Kidney (tissue), 14 donors: Measurements from ENCODE around the gene DST. TPM values are rescaled to one million over a fixed set of nuclear protein-coding genes. Genes with fewer than 3 reads are reported as not detected.

Experiments
- DNase-seq, 5 donors: peaks; one replicate each; pipeline ENCODE4 v3.0.0-alpha.2; 2013 to 2020
- FAIRE-seq: peaks from 2 replicates; lab custom pipeline; 2012; peaks lifted over from hg19 to GRCh38; lab: Jason Lieb, UNC
- H3K27ac ChIP-seq, 2 donors: one replicate each; pipeline ENCODE4 v1.7.0; 2013; ENCODE audit warnings: low read depth in 2 of 2, low read length in 2 of 2, inconsistent platforms in 1 of 2
- H3K27me3 ChIP-seq: one replicate; pipeline ENCODE4 v1.7.1; 2013; ENCODE audit warnings: low read length, inconsistent platforms; ENCODE audit not compliant: control insufficient read depth, insufficient read depth
- H3K36me3 ChIP-seq, 3 donors: one replicate each; pipeline versions ENCODE4 v1.7.0 to v1.7.1; 2013; ENCODE audit warnings: low read length in 3 of 3, control low read depth in 1 of 3, inconsistent platforms in 1 of 3; ENCODE audit not compliant: insufficient read depth in 3 of 3, control insufficient read depth in 2 of 3
- H3K4me1 ChIP-seq, 3 donors: one replicate each; pipeline versions ENCODE4 v1.7.0 to v1.7.1; 2013; ENCODE audit warnings: low read length in 3 of 3, inconsistent platforms in 1 of 3, low read depth in 1 of 3; ENCODE audit not compliant: control insufficient read depth in 2 of 3, insufficient read depth in 2 of 3
- H3K4me3 ChIP-seq, 3 donors: one replicate each; pipeline versions ENCODE4 v1.7.0 to v1.8.1; 2013; ENCODE audit warnings: low read length in 3 of 3, control low read depth in 1 of 3, inconsistent platforms in 1 of 3
- H3K9ac ChIP-seq, 3 donors: one replicate each; pipeline versions ENCODE4 v1.7.0 to v1.7.1; 2013; ENCODE audit warnings: low read length in 3 of 3, control low read depth in 1 of 3, inconsistent platforms in 1 of 3
- H3K9me3 ChIP-seq, 3 donors: one replicate each; pipeline versions ENCODE4 v1.7.0 to v1.7.1; 2013; ENCODE audit warnings: low read length in 3 of 3, control low read depth in 1 of 3, inconsistent platforms in 1 of 3; ENCODE audit not compliant: control insufficient read depth in 2 of 3, insufficient read depth in 1 of 3
- intact Hi-C: fragments of 100-400 bp; cut with DNase I; formaldehyde crosslinking; loops from one replicate; pipeline ENCODE4 v1.11.1; 2022
- polyA plus RNA-seq: library from polyadenylated mRNA; stranded (reverse); fragments of 350-450 nt; fragmentation: Illumina TruSeq; extraction: RNeasy Lipid Tissue Mini Kit (QIAGEN cat#74804); gene quantifications from one replicate; pipeline ENCODE4 v1.2.3, GENCODE V29; 2014; ENCODE audit warnings: low read depth, low replicate concordance; ENCODE audit not compliant: insufficient read depth
- total RNA-seq: library from RNA; stranded (reverse); fragmentation: NEBNext Ultra II Directional; extraction: Animal tissue kit (Norgen Biotek cat#: 25700); gene quantifications from one replicate; pipeline ENCODE4 v1.2.1, GENCODE V29; 2021
- TF ChIP-seq, protein P1 (sequence below): IDR thresholded peaks from 3 replicates; pipeline ENCODE4 v1.5.1; 2012; ENCODE audit warnings: mild to moderate bottlenecking, moderate library complexity, borderline replicate concordance; ENCODE audit not compliant: insufficient read depth; ENCODE audit errors: extremely low read depth
- donor health status: control.
- donor health status: control.
- donor health status: control.
- donor health status: control.
- donor health status: control.
- donor health status: DM: yes; HTN: yes; CAD: no.
- donor health status: Normal renal cell carcinoma (clear cell type).

The DST gene
- total and polyA plus RNA-seq, 2 donors from 2014 or later: 68.2 to 259 TPM

GRCh38 chr6:56430629-56431600 is 211.8 kb downstream of the DST start:
- Histone ChIP-seq H3K36me3 (no peaks in the 10 kb centered on the region), H3K4me1 (no peaks in the 10 kb centered on the region), H3K4me3 (no peak overlapping the region), H3K27ac (no peak overlapping the region), H3K9me3 (no peaks in the 10 kb centered on the region), H3K27me3 (no peaks in the 10 kb centered on the region), H3K9ac (no peak overlapping the region)
- TF ChIP-seq, protein P1, sequence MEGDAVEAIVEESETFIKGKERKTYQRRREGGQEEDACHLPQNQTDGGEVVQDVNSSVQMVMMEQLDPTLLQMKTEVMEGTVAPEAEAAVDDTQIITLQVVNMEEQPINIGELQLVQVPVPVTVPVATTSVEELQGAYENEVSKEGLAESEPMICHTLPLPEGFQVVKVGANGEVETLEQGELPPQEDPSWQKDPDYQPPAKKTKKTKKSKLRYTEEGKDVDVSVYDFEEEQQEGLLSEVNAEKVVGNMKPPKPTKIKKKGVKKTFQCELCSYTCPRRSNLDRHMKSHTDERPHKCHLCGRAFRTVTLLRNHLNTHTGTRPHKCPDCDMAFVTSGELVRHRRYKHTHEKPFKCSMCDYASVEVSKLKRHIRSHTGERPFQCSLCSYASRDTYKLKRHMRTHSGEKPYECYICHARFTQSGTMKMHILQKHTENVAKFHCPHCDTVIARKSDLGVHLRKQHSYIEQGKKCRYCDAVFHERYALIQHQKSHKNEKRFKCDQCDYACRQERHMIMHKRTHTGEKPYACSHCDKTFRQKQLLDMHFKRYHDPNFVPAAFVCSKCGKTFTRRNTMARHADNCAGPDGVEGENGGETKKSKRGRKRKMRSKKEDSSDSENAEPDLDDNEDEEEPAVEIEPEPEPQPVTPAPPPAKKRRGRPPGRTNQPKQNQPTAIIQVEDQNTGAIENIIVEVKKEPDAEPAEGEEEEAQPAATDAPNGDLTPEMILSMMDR: no peak
- intact Hi-C loops: no loop called here
- peak in 1 of 5 donors; percentile 56 for DNase-seq
- no peak for FAIRE-seq

GRCh38 chr6:56424542-56425083 is 218.1 kb downstream of the DST start:
- Histone ChIP-seq H3K9me3 (no peaks in the 10 kb centered on the region), H3K9ac (no peak overlapping the region), H3K4me3 (no peak overlapping the region), H3K36me3 (no peaks in the 10 kb centered on the region), H3K27me3 (no peaks in the 10 kb centered on the region), H3K4me1 (no peaks in the 10 kb centered on the region), H3K27ac (no peak overlapping the region)
- TF ChIP-seq, protein P1: no peak
- intact Hi-C loops: no loop called here
- FAIRE-seq (no peak), DNase-seq (peak in 1 of 5 donors; percentile 20)

DNA sequence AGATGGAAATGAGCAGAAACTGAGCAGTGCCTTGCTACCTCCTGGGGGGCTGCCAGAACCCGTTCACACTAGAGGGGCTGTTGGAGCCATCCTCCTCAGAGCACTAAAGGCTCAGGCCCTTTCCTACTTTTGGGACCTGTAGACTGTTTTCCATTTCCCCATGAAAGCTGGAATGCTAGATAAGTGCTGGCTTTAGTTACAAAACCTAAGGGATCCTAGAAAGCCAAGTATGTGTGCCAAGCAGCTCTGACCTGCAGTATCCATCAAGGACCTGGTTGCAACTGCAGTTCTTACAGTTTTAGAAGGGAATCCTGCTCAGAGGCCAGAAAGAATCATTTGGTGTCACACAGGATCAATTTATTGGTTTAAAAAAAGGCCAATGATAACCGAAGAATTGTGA is 218.6 kb downstream of the DST start:
- FAIRE-seq: no peak

More for the DNA sequence above, 218.6 kb downstream of the DST start:
- no peaks in the 10 kb centered on the region for H3K27me3 ChIP-seq
- intact Hi-C loops: no loop called here
- DNase-seq: no peak
- TF ChIP-seq, protein P1: no peak
- no peaks in the 10 kb centered on the region for H3K9me3 ChIP-seq
- no peak overlapping the region for H3K9ac ChIP-seq
- no peaks in the 10 kb centered on the region for H3K4me1 ChIP-seq
- H3K4me3 ChIP-seq: no peak overlapping the region
- no peak overlapping the region for H3K27ac ChIP-seq
- no peaks in the 10 kb centered on the region for H3K36me3 ChIP-seq
